Memory B cell (primary cell): ENCODE results near the gene SLC5A11.

Experiments
- ATAC-seq: fragments of 150-1000 bp; cut with Tn5 transposase; 2 replicates; pipeline ENCODE4 v1.10.0; 2021; ENCODE audit warnings: low read depth, mild to moderate bottlenecking, moderate library complexity
- DNase-seq, 2 donors: peaks; one replicate each; pipeline ENCODE4 v3.0.0; 2022; ENCODE audit warnings: low spot score in 2 of 2
- H3K27ac Mint-ChIP-seq: one replicate; pipeline ENCODE4 v1.8.0; 2022; ENCODE audit warnings: mild to moderate bottlenecking, moderate library complexity, mixed read lengths
- H3K27me3 Mint-ChIP-seq: one replicate; pipeline ENCODE4 v1.8.0; 2022; ENCODE audit warnings: mixed read lengths
- H3K36me3 Mint-ChIP-seq: one replicate; pipeline ENCODE4 v1.8.0; 2022; ENCODE audit warnings: mild to moderate bottlenecking, mixed read lengths
- H3K4me1 Mint-ChIP-seq: one replicate; pipeline ENCODE4 v1.8.0; 2022; ENCODE audit warnings: mixed read lengths
- H3K4me3 Mint-ChIP-seq: one replicate; pipeline ENCODE4 v1.8.0; 2022; ENCODE audit warnings: mild to moderate bottlenecking, moderate library complexity, mixed read lengths
- H3K9me3 Mint-ChIP-seq: one replicate; pipeline ENCODE4 v1.8.0; 2022; ENCODE audit warnings: mixed read lengths

The SLC5A11 gene

DNA sequence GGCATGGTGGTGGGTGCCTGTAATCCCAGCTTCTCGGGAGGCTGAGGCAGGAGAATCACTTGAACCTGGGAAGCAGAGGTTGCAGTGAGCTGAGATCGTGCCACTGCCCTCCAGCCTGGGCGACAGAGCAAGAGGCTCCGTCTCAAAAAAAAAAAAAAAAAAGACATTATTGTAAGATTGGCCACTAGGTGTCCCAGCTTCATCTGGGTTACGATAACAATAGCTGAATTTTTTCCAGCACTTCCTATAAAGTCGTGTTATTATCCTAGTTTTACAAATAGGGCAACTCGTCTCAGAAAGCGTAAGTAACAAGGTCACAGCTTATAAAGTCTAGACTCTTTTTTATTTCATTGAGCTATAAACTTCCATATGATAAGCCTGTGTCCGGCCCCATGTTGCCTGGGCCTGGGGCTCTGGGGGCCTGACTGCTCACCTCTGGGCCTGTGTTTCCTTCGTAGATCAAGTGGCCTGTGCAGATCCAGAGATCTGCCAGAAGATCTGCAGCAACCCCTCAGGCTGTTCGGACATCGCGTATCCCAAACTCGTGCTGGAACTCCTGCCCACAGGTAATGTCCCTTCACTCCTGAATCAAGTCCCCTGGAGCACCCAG is 60.5 kb downstream of the SLC5A11 start:
- Mint-ChIP-seq H3K9me3 (no peaks in the 10 kb centered on the region), H3K4me1 (peaks cover 3% of the 10 kb centered on the region), H3K27me3 (peaks cover 1% of the 10 kb centered on the region), H3K36me3 (no peaks in the 10 kb centered on the region), H3K4me3 (no peak overlapping the region), H3K27ac (no peak overlapping the region)
- DNase-seq, result no peak
- no peak for ATAC-seq

DNA sequence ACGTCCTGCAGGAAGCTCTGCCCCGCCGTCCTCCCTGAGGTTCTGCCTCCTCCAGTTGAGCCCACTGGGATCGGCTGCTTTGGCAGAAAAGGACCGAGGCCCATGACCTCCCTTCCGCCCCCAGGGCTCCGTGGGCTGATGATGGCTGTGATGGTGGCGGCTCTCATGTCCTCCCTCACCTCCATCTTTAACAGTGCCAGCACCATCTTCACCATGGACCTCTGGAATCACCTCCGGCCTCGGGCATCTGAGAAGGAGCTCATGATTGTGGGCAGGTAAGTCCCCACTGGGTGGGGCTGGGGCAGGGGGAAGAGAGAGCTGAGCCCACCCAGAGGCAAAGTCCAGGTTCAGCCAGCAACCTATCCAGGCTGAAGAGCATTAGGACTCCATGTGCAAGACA is 61.1 kb downstream of the SLC5A11 start:
- Mint-ChIP-seq H3K4me3 (no peak overlapping the region), H3K36me3 (no peaks in the 10 kb centered on the region), H3K9me3 (no peaks in the 10 kb centered on the region), H3K27ac (no peak overlapping the region), H3K4me1 (peaks cover 3% of the 10 kb centered on the region), H3K27me3 (peaks cover 1% of the 10 kb centered on the region)
- ATAC-seq (no peak), DNase-seq (no peak)

DNA sequence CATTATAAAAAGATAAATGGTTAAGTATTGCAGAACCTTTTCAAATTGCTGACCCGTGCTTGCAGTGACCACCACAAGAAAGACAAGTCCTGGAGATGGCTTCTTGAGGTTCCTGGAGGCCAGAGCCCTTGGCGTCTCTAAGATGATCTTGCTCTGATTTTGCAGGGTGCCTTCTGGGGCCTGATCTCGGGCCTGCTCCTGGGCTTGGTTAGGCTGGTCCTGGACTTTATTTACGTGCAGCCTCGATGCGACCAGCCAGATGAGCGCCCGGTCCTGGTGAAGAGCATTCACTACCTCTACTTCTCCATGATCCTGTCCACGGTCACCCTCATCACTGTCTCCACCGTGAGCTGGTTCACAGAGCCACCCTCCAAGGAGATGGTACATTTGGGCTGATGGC is 63.0 kb downstream of the SLC5A11 start:
- no peak overlapping the region for H3K27ac Mint-ChIP-seq
- H3K9me3 Mint-ChIP-seq, result no peaks in the 10 kb centered on the region
- H3K4me3 Mint-ChIP-seq, result no peak overlapping the region
- no peak for ATAC-seq
- H3K36me3 Mint-ChIP-seq, result no peaks in the 10 kb centered on the region
- no peak for DNase-seq
- H3K4me1 Mint-ChIP-seq, result peaks cover 3% of the 10 kb centered on the region
- no peaks in the 10 kb centered on the region for H3K27me3 Mint-ChIP-seq

DNA sequence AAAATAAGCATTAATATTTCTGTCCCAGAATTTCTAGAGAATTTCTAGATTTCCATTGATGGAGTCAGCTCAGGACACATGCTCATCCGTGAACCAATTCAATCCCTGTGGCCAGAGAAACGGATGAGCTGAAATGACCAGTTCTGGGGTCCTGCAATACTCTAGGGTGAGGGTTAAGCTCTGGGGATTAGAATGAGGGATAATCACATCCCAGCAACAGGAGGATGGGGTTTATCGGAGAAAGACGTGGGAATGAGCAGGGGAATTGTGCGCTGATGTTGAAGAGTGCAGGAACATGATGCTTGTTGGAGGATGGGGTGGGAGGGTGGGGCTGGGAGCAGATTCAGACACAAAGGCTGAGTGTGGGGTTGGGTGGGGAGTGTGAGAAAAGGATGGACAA is 64.1 kb downstream of the SLC5A11 start:
- peaks cover 3% of the 10 kb centered on the region for H3K4me1 Mint-ChIP-seq
- no peaks in the 10 kb centered on the region for H3K9me3 Mint-ChIP-seq
- no peaks in the 10 kb centered on the region for H3K27me3 Mint-ChIP-seq
- DNase-seq (no peak), ATAC-seq (no peak)
- H3K36me3 Mint-ChIP-seq, result no peaks in the 10 kb centered on the region
- H3K27ac Mint-ChIP-seq, result peak overlapping the region; percentile 64
- H3K4me3 Mint-ChIP-seq, result no peak overlapping the region

DNA sequence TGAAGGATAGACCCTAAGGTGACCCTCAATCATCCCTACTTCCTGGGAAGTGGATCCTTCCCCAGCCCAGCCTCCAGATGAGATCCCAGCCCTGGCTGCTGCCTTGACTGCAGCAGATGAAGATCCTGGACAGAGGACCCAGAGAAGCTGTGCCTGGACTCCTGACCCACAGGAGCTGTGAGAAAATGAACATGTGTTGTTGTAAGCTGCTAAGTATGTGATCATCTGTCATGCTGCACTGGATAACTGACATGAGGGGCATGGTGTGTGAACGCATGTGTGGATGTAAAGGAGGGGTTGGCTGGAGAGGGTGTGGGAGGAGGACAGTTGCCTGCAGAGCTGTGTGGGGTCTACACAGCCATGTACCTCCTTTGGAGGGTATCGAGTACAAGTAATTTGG is 69.3 kb downstream of the SLC5A11 start:
- DNase-seq (no peak), ATAC-seq (no peak)
- H3K27me3 Mint-ChIP-seq, result no peaks in the 10 kb centered on the region
- H3K36me3 Mint-ChIP-seq, result peaks cover 25% of the 10 kb centered on the region
- H3K9me3 Mint-ChIP-seq, result no peaks in the 10 kb centered on the region
- H3K27ac Mint-ChIP-seq, result peak overlapping the region; percentile 63
- no peak overlapping the region for H3K4me3 Mint-ChIP-seq
- peaks cover 9% of the 10 kb centered on the region for H3K4me1 Mint-ChIP-seq

GRCh38 chr16:24915576-24915975 is 69.8 kb downstream of the SLC5A11 start:
- H3K27ac Mint-ChIP-seq, result no peak overlapping the region
- peaks cover 9% of the 10 kb centered on the region for H3K4me1 Mint-ChIP-seq
- no peaks in the 10 kb centered on the region for H3K9me3 Mint-ChIP-seq
- ATAC-seq, result no peak
- H3K4me3 Mint-ChIP-seq, result no peak overlapping the region
- DNase-seq, result no peak
- H3K36me3 Mint-ChIP-seq, result peaks cover 26% of the 10 kb centered on the region
- H3K27me3 Mint-ChIP-seq, result no peaks in the 10 kb centered on the region

- ATAC-seq, result no peak
- Mint-ChIP-seq H3K36me3 (peaks cover 37% of the 10 kb centered on the region), H3K4me3 (no peak overlapping the region), H3K27me3 (no peaks in the 10 kb centered on the region), H3K9me3 (no peaks in the 10 kb centered on the region), H3K4me1 (peaks cover 9% of the 10 kb centered on the region), H3K27ac (peak overlapping the region; percentile 32)
- no peak for DNase-seq
Measured at GRCh38 chr16:24917236-24917635, 71.5 kb downstream of the SLC5A11 start.

GRCh38 chr16:24917891-24918290 is 72.1 kb downstream of the SLC5A11 start:
- peak overlapping the region; percentile 87 for H3K27ac Mint-ChIP-seq
- peaks cover 9% of the 10 kb centered on the region for H3K4me1 Mint-ChIP-seq
- no peaks in the 10 kb centered on the region for H3K9me3 Mint-ChIP-seq
- no peaks in the 10 kb centered on the region for H3K27me3 Mint-ChIP-seq
- H3K36me3 Mint-ChIP-seq, result peaks cover 41% of the 10 kb centered on the region
- ATAC-seq, result no peak
- DNase-seq, result no peak
- H3K4me3 Mint-ChIP-seq, result no peak overlapping the region

DNA sequence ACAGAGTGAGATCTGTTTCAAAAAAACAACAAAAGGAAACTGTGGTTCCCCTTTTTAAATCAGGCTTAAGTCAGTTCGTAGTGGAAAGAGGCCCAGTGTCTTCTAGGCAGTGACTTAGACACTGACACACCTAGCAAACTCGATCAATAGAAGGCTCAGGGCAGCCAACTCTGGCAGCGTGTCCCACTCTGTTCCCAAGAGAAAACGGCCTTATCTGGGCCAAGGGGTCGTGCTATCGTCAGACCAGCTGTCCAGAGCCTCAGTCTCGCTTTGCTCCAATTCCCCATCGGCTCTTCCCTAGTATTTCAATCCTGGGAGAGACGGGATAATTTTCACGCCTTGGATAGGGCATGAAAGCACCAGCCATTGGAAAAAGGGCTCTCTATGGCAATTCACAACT is 72.9 kb downstream of the SLC5A11 start:
- no peaks in the 10 kb centered on the region for H3K27me3 Mint-ChIP-seq
- H3K4me1 Mint-ChIP-seq, result peaks cover 9% of the 10 kb centered on the region
- H3K4me3 Mint-ChIP-seq, result no peak overlapping the region
- ATAC-seq, result peak; percentile 38
- H3K27ac Mint-ChIP-seq, result no peak overlapping the region
- peaks cover 44% of the 10 kb centered on the region for H3K36me3 Mint-ChIP-seq
- DNase-seq, result no peak
- no peaks in the 10 kb centered on the region for H3K9me3 Mint-ChIP-seq

GRCh38 chr16:24919536-24919935 is 73.8 kb downstream of the SLC5A11 start:
- DNase-seq, result no peak
- peaks cover 9% of the 10 kb centered on the region for H3K4me1 Mint-ChIP-seq
- no peaks in the 10 kb centered on the region for H3K27me3 Mint-ChIP-seq
- no peak for ATAC-seq
- no peak overlapping the region for H3K27ac Mint-ChIP-seq
- H3K9me3 Mint-ChIP-seq, result no peaks in the 10 kb centered on the region
- H3K4me3 Mint-ChIP-seq, result no peak overlapping the region
- H3K36me3 Mint-ChIP-seq, result peaks cover 44% of the 10 kb centered on the region

GRCh38 chr16:24920568-24920967 is 74.8 kb downstream of the SLC5A11 start:
- Mint-ChIP-seq H3K27me3 (no peaks in the 10 kb centered on the region), H3K4me1 (peaks cover 6% of the 10 kb centered on the region), H3K36me3 (peaks cover 41% of the 10 kb centered on the region), H3K27ac (peak overlapping the region; percentile 56), H3K4me3 (no peak overlapping the region), H3K9me3 (no peaks in the 10 kb centered on the region)
- DNase-seq (no peak), ATAC-seq (peak; percentile 46)

DNA sequence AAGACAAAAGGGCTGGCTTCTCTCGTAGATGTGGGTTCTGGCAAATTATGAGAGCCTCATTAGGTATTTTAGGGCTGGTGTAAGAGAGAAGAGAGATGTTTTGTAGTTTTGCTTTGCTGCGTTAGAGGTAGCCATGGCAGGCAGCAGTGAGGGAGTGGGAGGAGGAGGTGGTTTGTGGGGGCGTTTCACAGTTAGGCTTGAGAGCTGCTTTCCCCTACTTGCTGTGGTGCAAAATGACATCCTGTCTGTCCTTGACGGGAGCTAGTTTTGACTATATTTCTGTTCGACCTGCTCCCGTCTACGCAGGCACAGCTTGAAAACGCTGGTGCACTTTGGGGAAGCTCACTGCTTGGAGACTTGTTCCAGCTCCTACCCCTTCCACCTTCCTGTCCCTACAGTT is 75.5 kb downstream of the SLC5A11 start:
- Mint-ChIP-seq H3K27ac (peak overlapping the region; percentile 56), H3K9me3 (no peaks in the 10 kb centered on the region), H3K36me3 (peaks cover 38% of the 10 kb centered on the region), H3K4me1 (peaks cover 4% of the 10 kb centered on the region), H3K4me3 (no peak overlapping the region), H3K27me3 (no peaks in the 10 kb centered on the region)
- ATAC-seq, result no peak
- no peak for DNase-seq

DNA sequence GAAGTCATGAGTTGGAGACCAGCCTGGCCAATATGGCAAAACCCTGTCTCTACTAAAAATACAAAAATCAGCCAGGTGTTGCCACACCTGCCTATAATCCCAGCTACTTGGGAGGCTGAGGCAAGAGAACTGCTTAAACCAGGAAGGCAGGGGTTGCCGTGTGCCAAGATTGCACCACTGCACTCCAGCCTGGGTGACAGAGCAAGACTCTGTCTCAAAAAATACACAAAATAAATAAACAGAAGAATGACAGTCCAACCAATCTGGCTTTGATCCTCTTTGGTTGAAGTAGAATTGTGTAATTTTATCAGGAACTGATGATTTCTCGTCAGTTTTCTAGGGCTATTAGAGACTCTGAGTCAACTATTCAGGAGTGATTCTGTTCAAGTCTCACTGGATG is 79.4 kb downstream of the SLC5A11 start:
- Mint-ChIP-seq H3K9me3 (no peaks in the 10 kb centered on the region), H3K36me3 (peaks cover 27% of the 10 kb centered on the region), H3K27me3 (no peaks in the 10 kb centered on the region), H3K27ac (no peak overlapping the region), H3K4me3 (no peak overlapping the region), H3K4me1 (no peaks in the 10 kb centered on the region)
- ATAC-seq (no peak), DNase-seq (no peak)

- ATAC-seq, result no peak
- H3K27me3 Mint-ChIP-seq, result no peaks in the 10 kb centered on the region
Measured at GRCh38 chr16:24929409-24929808, 83.6 kb downstream of the SLC5A11 start.

DNA sequence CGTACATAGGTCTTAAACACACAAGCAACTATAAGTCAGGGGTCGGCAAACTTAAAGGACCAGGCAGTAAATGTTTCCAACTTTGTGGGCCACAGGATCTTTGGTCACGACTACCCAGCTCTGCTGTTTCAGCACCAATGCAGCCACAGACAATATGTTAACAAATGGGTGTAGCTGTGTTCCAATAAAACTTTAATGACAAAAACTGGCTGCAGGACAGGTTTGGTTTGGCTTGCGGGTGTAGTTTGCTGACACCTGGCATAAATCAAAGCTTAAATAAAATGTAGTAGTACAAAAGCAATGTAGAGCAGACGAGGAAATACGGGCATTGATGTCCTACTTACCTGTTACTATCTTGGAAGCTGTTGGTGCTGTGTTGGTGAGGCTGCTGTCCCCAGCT is 84.7 kb downstream of the SLC5A11 start:
- DNase-seq, result no peak
- ATAC-seq, result no peak
- Mint-ChIP-seq H3K9me3 (no peaks in the 10 kb centered on the region), H3K27me3 (no peaks in the 10 kb centered on the region), H3K27ac (peak overlapping the region; percentile 31), H3K4me1 (no peaks in the 10 kb centered on the region), H3K36me3 (peaks cover 28% of the 10 kb centered on the region), H3K4me3 (no peak overlapping the region)

More at GRCh38 chr16:24929409-24929808, 83.6 kb downstream of the SLC5A11 start:
- DNase-seq, result no peak
- Mint-ChIP-seq H3K4me1 (no peaks in the 10 kb centered on the region), H3K36me3 (peaks cover 24% of the 10 kb centered on the region), H3K9me3 (no peaks in the 10 kb centered on the region), H3K27ac (no peak overlapping the region), H3K4me3 (no peak overlapping the region)
